GM10248 (cell line): ENCODE results near the gene ATOSA.

Experiments
- CTCF ChIA-PET: fragments of 300-600 bp; sonication (Branson Sonifier 250); formaldehyde crosslinking; extraction: SDS; loops from one replicate; lab custom pipeline; 2021; ENCODE audit warnings: antibody characterized with exemption; lab: Yijun Ruan, JAX
- POLR2A ChIA-PET: fragments of 350-650 bp; sonication (Branson Sonifier 250); formaldehyde crosslinking; extraction: SDS; loops from one replicate; lab custom pipeline; 2020; ENCODE audit warnings: antibody characterized with exemption; lab: Yijun Ruan, JAX
- DNase-seq: peaks from one replicate; pipeline ENCODE4 v3.0.0; 2012; ENCODE audit errors: extremely low spot score
- TF ChIP-seq, protein P1 (sequence below): IDR thresholded peaks from 2 replicates; pipeline ENCODE4 v1.5.1; 2012; ENCODE audit warnings: mild to moderate bottlenecking, low read depth; ENCODE audit errors: extremely low read depth, missing control alignments, control extremely low read depth

The ATOSA gene, protein sequence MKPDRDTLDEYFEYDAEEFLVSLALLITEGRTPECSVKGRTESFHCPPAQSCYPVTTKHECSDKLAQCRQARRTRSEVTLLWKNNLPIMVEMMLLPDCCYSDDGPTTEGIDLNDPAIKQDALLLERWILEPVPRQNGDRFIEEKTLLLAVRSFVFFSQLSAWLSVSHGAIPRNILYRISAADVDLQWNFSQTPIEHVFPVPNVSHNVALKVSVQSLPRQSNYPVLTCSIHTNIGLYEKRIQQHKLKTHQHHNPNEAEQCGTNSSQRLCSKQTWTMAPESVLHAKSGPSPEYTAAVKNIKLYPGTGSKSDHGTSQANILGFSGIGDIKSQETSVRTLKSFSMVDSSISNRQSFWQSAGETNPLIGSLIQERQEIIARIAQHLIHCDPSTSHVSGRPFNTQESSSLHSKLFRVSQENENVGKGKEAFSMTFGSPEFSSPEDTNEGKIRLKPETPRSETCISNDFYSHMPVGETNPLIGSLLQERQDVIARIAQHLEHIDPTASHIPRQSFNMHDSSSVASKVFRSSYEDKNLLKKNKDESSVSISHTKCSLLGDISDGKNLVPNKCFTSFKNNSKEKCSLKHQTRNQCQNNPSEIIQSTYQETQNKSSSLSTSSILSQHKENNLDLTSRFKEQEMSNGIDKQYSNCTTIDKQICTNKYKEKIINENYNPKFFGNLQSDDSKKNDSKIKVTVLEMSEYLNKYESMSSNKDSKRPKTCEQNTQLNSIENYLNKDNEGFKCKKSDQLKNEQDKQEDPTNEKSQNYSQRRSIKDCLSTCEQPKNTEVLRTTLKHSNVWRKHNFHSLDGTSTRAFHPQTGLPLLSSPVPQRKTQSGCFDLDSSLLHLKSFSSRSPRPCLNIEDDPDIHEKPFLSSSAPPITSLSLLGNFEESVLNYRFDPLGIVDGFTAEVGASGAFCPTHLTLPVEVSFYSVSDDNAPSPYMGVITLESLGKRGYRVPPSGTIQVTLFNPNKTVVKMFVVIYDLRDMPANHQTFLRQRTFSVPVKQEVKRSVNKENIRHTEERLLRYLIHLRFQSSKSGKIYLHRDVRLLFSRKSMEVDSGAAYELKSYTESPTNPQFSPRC

DNA sequence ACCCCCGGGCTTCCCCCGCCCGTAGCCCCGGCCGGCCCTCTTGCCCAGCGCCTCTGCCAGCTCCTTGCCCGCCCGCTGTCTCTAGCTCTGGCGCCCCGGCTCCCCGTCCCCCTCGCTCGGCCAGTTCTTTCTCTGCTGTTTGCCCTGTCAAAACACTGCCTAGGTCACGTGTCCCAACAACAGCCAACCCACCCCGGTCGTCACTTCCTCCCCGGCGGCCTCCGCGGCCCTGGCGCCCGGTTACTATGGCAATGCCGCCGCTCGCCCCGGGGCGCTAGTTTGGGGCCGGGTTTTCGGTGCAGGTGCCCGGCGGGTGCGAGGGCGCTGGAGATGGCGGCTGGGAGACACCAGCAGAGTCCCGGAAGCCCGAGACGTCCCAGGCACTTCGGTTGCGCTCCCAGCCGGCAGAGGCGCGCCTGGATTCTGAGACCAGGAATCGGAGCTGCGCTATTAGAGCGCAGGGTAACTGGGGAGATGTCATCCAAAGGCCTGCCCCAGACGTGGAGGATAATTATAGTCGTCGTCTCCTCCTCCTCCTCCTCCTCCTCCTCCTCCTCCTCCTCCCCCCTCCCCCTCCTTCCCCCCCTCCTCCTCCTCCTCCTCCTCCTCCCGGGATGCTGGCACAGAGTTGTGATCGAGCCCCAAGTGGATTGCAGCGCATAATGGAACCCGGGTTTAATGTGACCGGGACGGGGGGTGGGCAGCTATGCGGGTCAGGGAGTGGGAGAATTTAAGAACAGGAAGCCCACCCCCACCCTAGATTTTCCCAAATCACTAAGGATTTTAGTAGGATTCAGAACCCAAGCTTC is at the start of gene ATOSA:
Gene ATOSA, minus strand, starts transcription at position 157 of the 809 bp plus-strand sequence. CDS start 1,367 bp downstream, outside the sequence.
- ChIA-PET POLR2A (no interaction called here), CTCF (interaction anchor here (1.0 to 1.8 kb wide), 4 partner anchors 9 to 422 kb away, joined by 3 to 6 read pairs (median 4); no protein-coding TSS in a partner anchor)
- TF ChIP-seq, protein P1, sequence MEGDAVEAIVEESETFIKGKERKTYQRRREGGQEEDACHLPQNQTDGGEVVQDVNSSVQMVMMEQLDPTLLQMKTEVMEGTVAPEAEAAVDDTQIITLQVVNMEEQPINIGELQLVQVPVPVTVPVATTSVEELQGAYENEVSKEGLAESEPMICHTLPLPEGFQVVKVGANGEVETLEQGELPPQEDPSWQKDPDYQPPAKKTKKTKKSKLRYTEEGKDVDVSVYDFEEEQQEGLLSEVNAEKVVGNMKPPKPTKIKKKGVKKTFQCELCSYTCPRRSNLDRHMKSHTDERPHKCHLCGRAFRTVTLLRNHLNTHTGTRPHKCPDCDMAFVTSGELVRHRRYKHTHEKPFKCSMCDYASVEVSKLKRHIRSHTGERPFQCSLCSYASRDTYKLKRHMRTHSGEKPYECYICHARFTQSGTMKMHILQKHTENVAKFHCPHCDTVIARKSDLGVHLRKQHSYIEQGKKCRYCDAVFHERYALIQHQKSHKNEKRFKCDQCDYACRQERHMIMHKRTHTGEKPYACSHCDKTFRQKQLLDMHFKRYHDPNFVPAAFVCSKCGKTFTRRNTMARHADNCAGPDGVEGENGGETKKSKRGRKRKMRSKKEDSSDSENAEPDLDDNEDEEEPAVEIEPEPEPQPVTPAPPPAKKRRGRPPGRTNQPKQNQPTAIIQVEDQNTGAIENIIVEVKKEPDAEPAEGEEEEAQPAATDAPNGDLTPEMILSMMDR: no peak
- peak; percentile 93 for DNase-seq

DNA sequence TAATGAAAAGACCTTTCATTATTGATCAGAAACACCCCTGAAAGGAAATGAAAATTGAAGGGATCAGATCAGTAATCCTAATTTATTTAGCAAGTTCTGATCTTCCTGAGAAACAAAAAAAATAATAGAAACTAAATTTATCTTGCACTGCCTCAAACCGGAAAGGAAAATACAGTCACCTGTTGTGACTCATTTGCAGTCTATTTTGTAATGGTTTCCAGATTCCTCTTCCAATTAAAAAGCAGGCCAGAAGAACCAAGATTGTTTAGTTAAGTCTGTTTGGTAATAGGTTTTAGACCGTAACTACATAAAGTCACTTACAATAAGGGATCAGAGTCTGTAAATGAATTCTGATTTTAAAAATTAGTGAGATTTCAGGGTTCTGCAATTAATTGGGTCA is 49.7 kb upstream of the ATOSA start:
- POLR2A ChIA-PET: no interaction called here
- CTCF ChIA-PET: interaction anchor here (1.7 kb wide), 1 partner anchor 19 kb away, joined by 3 read pairs; no protein-coding TSS in a partner anchor
- no peak for DNase-seq
- TF ChIP-seq, protein P1: no peak

DNA sequence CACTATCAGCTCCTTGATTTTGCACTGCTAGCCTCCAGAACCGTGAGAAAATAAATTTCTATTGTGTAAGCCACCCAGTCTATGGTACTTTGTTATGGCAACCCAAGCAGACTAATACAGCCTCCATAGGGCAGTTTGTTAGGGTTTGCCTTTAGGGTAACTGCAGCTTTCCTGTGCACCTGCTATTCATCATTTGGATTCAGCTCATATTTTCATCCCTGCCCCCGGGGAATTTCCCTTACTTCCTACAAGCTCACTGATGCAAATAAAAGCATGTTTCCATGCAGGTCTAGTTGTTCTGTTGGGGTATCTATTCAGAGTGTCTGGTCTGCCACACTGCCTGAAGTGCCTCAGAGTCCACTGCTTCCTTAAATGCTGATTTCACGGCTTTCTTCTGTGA is 48.6 kb upstream of the ATOSA start:
- TF ChIP-seq, protein P1: no peak
- POLR2A ChIA-PET: no interaction called here
- CTCF ChIA-PET: interaction anchor here (1.2 to 2.6 kb wide), 4 partner anchors 8 to 471 kb away, joined by 3 to 9 read pairs (median 4); no protein-coding TSS in a partner anchor
- no peak for DNase-seq

DNA sequence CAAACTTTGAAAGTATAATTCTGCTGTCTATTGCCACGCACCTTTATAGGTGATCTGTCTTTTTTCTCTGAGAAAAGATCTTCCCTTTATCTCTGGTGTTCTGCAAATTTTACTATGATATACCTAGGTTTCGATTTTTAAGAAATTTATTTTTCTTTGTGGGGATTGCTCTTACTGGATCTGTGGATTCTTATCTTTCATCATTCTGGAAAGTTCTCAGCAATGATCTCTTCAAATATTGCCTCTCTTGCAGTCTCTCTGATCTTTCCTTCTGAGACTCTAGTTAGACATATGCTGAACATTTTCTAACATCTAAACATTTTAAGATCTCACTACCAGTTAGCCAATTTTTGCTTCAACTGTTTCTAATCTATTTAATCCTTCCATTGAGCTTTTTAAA is 47.0 kb upstream of the ATOSA start:
- TF ChIP-seq, protein P1: no peak
- no peak for DNase-seq
- POLR2A ChIA-PET: no interaction called here
- CTCF ChIA-PET: interaction anchor here (2.6 kb wide), 1 partner anchor 10 kb away, joined by 9 read pairs; no protein-coding TSS in a partner anchor

DNA sequence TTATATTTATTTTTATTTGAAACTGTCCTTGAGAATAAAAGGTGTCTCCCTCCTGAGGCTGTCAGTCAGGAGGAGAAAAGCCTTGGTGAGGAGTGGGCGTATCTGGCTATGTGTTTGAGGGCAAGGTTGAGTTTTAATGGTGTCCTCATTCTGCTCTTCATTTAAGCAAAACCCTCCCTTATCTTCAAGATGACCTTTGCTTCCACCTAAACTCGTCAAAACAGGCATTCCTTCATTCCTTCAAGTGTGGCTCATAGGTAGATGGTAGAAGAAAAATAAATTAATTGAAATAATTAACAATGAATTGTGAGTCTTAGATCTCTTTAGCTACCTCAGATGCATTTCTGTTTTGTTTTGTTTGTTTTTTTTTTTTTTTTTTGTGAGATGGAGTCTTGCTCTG is 39.4 kb upstream of the ATOSA start:
- DNase-seq: no peak
- TF ChIP-seq, protein P1: no peak
- POLR2A ChIA-PET: no interaction called here
- CTCF ChIA-PET: interaction anchor here (1.0 to 1.3 kb wide), 4 partner anchors 12 to 52 kb away, joined by 3 to 5 read pairs (median 3); no protein-coding TSS in a partner anchor
